Loucy (cell line): ENCODE measurements around the gene PRCD.

Experiments used
- H2AFZ ChIP-seq: fragments of 200-600 bp; sonication (generic); 2 replicates; pipeline ENCODE4 v1.6.0; 2016; ENCODE audit warnings: antibody characterized with exemption, mild to moderate bottlenecking, low read length, moderate library complexity
- H3F3A ChIP-seq: fragments of 200-600 bp; 2 replicates; pipeline ENCODE4 v1.6.0; 2016; ENCODE audit warnings: antibody characterized with exemption, low read depth, mild to moderate bottlenecking
- H3K27me3 ChIP-seq: fragments of 200-600 bp; sonication (generic); 2 replicates; pipeline ENCODE4 v1.6.1; 2014; ENCODE audit warnings: low read length, mild to moderate bottlenecking; ENCODE audit not compliant: insufficient read depth, poor library complexity, severe bottlenecking
- H3K36me3 ChIP-seq: fragments of 200-600 bp; sonication (generic); 2 replicates; pipeline ENCODE4 v1.6.1; 2016; ENCODE audit warnings: low read length; ENCODE audit not compliant: insufficient read depth
- H3K4me1 ChIP-seq: fragments of 200-600 bp; sonication (generic); 2 replicates; pipeline ENCODE4 v1.5.1; 2014; ENCODE audit warnings: low read length, mild to moderate bottlenecking; ENCODE audit not compliant: insufficient read depth, poor library complexity, severe bottlenecking
- H3K4me2 ChIP-seq: fragments of 200-600 bp; sonication (generic); 2 replicates; pipeline ENCODE4 v1.6.0; 2014; ENCODE audit warnings: antibody characterized with exemption, low read length, low read depth, mild to moderate bottlenecking; ENCODE audit not compliant: poor library complexity, severe bottlenecking
- H3K4me3 ChIP-seq: fragments of 200-600 bp; sonication (generic); 2 replicates; pipeline ENCODE4 v1.5.1; 2014; ENCODE audit warnings: low read length, mild to moderate bottlenecking, mixed read lengths; ENCODE audit not compliant: poor library complexity, severe bottlenecking
- H3K79me2 ChIP-seq: fragments of 200-600 bp; sonication (generic); 2 replicates; pipeline ENCODE4 v1.6.1; 2014; ENCODE audit warnings: low read length; ENCODE audit not compliant: insufficient read depth
- H3K9ac ChIP-seq: fragments of 200-600 bp; sonication (generic); 2 replicates; pipeline ENCODE4 v1.6.0; 2014; ENCODE audit warnings: mild to moderate bottlenecking, low read depth, low read length, moderate library complexity; ENCODE audit not compliant: poor library complexity, severe bottlenecking
- H3K9me2 ChIP-seq: fragments of 200-600 bp; sonication (generic); replicated peaks from 2 replicates; pipeline ENCODE4 v1.6.1; 2016; ENCODE audit warnings: low read depth, low read length, mixed read lengths
- H3K9me3 ChIP-seq: fragments of 200-600 bp; sonication (generic); 2 replicates; pipeline ENCODE4 v1.6.1; 2014; ENCODE audit warnings: mild to moderate bottlenecking, antibody characterized with exemption, low read length, low read depth; ENCODE audit not compliant: insufficient read depth
- H4K20me1 ChIP-seq: fragments of 200-600 bp; sonication (generic); 2 replicates; pipeline ENCODE4 v1.6.0; 2014; ENCODE audit warnings: antibody characterized with exemption, low read length, mild to moderate bottlenecking; ENCODE audit not compliant: insufficient read depth, poor library complexity, severe bottlenecking
- CTCF ChIP-seq: fragments of 200-600 bp; sonication (generic); conservative IDR thresholded peaks from 2 replicates; pipeline ENCODE4 v1.5.1; 2014; ENCODE audit warnings: mild to moderate bottlenecking, antibody characterized with exemption, low read length
- EZH2phosphoT487 ChIP-seq: fragments of 200-600 bp; IDR thresholded peaks from 2 replicates; pipeline ENCODE4 v1.6.1; 2018; ENCODE audit warnings: antibody characterized with exemption, mild to moderate bottlenecking, moderate library complexity, borderline replicate concordance

The PRCD gene

GRCh38 chr17:76495663-76496400 lies 44.0 kb upstream of the PRCD start:
- TF ChIP-seq EZH2phosphoT487 = no peak
- TF ChIP-seq CTCF = no peak
- H3K79me2 ChIP-seq = no peaks in the 10 kb centered on the region
- H3K4me1 ChIP-seq = peaks cover 33% of the 10 kb centered on the region
- no peaks in the 10 kb centered on the region for H4K20me1 ChIP-seq
- no peaks in the 10 kb centered on the region for H3K9me3 ChIP-seq
- no peak overlapping the region for H3K4me2 ChIP-seq
- H3K9ac ChIP-seq = no peak overlapping the region
- no peaks in the 10 kb centered on the region for H3K9me2 ChIP-seq
- no peak overlapping the region for H3K4me3 ChIP-seq
- no peaks in the 10 kb centered on the region for H3K36me3 ChIP-seq
- no peak overlapping the region for H2AFZ ChIP-seq
- H3F3A ChIP-seq = no peaks in the 10 kb centered on the region
- H3K27me3 ChIP-seq = no peaks in the 10 kb centered on the region

- H2AFZ ChIP-seq = no peak overlapping the region
- H3K4me2 ChIP-seq = no peak overlapping the region
- no peaks in the 10 kb centered on the region for H3K79me2 ChIP-seq
- no peak overlapping the region for H3K4me3 ChIP-seq
- H3K27me3 ChIP-seq = no peaks in the 10 kb centered on the region
- no peaks in the 10 kb centered on the region for H3K36me3 ChIP-seq
- TF ChIP-seq CTCF = no peak
- TF ChIP-seq EZH2phosphoT487 = no peak
- no peaks in the 10 kb centered on the region for H4K20me1 ChIP-seq
- H3F3A ChIP-seq = no peaks in the 10 kb centered on the region
- peaks cover 38% of the 10 kb centered on the region for H3K4me1 ChIP-seq
- H3K9me3 ChIP-seq = no peaks in the 10 kb centered on the region
- H3K9me2 ChIP-seq = no peaks in the 10 kb centered on the region
- H3K9ac ChIP-seq = no peak overlapping the region
These were observed 43.4 kb upstream of the PRCD start for GRCh38 chr17:76496464-76496863.

DNA sequence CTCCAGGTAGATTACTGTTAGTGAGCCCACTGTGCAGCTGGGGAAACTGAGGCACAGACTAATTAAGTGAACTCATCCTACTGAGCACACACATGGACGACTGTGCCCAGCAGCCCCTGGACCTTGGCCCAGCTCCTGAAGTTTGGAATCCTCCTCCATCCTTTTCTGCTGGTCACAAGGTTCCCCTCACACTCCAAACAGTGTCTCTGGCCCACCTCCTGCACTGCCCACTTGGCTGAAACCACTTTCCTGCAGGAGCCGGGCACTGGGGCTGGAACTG lies 42.2 kb upstream of the PRCD start:
- H3K4me3 ChIP-seq = no peak overlapping the region
- no peaks in the 10 kb centered on the region for H3K79me2 ChIP-seq
- H3K4me2 ChIP-seq = no peak overlapping the region
- no peaks in the 10 kb centered on the region for H3K9me3 ChIP-seq
- no peaks in the 10 kb centered on the region for H3K27me3 ChIP-seq
- H2AFZ ChIP-seq = no peak overlapping the region
- H3K4me1 ChIP-seq = peaks cover 40% of the 10 kb centered on the region
- TF ChIP-seq CTCF (no peak), EZH2phosphoT487 (no peak)
- H3K9me2 ChIP-seq = no peaks in the 10 kb centered on the region
- no peaks in the 10 kb centered on the region for H4K20me1 ChIP-seq
- H3K9ac ChIP-seq = no peak overlapping the region
- no peaks in the 10 kb centered on the region for H3K36me3 ChIP-seq
- H3F3A ChIP-seq = no peaks in the 10 kb centered on the region
